AG04450 (cell line): Measurements from ENCODE around the gene LRRC51. TPM values are rescaled to one million over a fixed set of nuclear protein-coding genes. Genes with fewer than 3 reads are reported as not detected.
A peak's percentile ranks its signal among the peaks of the same experiment; 100 is the strongest.
"Not testable (repeated sequence)": the region's sequence is repeated elsewhere in the genome, so short reads cannot be mapped to it uniquely, and the experiment has no call there.

ENCODE experiments used
- CTCF ChIA-PET: fragments of 300-600, 350-600 bp; formaldehyde crosslinking; extraction: SDS; loops from one replicate; lab custom pipeline; 2022; ENCODE audit warnings: antibody characterized with exemption, inconsistent platforms; lab: Charles Lee
- POLR2A ChIA-PET: fragments of 350-600 bp; formaldehyde crosslinking; extraction: SDS; loops from one replicate; lab custom pipeline; 2021; ENCODE audit warnings: antibody characterized with exemption, inconsistent platforms; lab: Yijun Ruan, JAX
- DNase-seq: peaks from one replicate; pipeline ENCODE4 v3.0.0-alpha.2; 2011; ENCODE audit warnings: low read depth, low spot score
- H3K27ac ChIP-seq: one replicate; pipeline ENCODE4 v1.5.1; 2012; ENCODE audit warnings: low read depth, low read length, control low read depth
- H3K27me3 ChIP-seq: one replicate; pipeline ENCODE4 v1.6.0; 2012; ENCODE audit warnings: low read length; ENCODE audit not compliant: control insufficient read depth, insufficient read depth
- H3K4me3 ChIP-seq: 2 replicates; pipeline ENCODE4 v1.5.1; 2011; ENCODE audit warnings: mild to moderate bottlenecking, low read depth, low read length, control low read depth
- H3K9me3 ChIP-seq: 2 replicates; pipeline ENCODE4 v1.5.1; 2012; ENCODE audit warnings: low read length; ENCODE audit not compliant: control insufficient read depth, insufficient read depth
- polyA plus RNA-seq: library from polyadenylated mRNA; depleted of rRNA; stranded (reverse); fragments of >200 nt; gene quantifications from 2 replicates; pipeline ENCODE4 v1.2.3, GENCODE V29; 2011
- TF ChIP-seq, protein P1 (sequence below): IDR thresholded peaks from 2 replicates; pipeline ENCODE4 v1.5.1; 2011; ENCODE audit warnings: low read depth, low read length, control low read depth, inconsistent platforms

LRRC51 gene
- polyA plus RNA-seq, 1 experiment: 8.6 TPM

DNA sequence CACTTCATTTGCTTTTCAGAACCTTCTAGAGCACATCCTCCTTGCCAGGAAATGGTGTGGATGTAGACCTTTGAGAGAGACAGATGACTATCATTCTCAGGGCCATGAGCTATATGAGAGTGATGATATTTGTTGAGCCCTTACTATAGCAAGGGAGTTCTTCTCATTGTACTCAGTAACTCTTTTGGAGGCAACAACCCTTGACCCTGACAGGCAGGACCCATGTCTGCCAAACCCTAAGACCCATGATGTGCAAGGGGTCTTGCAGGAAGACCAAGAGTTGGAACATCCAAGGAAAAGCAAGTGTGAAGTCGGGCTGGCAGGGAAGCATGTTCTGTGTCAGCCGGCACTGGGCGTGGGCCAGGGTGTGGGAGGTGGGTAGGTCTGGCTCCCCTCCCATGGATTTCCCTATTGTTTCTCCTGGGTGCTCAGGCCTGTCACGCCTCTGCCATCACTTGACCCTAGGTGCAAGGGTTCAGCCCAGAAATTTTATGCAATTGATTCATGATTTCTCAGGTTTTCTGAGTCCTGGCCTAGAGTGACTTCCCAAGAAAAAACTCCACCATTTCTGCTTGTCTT lies 56.1 kb downstream of the LRRC51 start:
- Histone ChIP-seq H3K9me3 (peaks cover 9% of the 10 kb centered on the region), H3K27me3 (peaks cover 3% of the 10 kb centered on the region), H3K4me3 (no peak overlapping the region), H3K27ac (no peak overlapping the region)
- TF ChIP-seq, protein P1, sequence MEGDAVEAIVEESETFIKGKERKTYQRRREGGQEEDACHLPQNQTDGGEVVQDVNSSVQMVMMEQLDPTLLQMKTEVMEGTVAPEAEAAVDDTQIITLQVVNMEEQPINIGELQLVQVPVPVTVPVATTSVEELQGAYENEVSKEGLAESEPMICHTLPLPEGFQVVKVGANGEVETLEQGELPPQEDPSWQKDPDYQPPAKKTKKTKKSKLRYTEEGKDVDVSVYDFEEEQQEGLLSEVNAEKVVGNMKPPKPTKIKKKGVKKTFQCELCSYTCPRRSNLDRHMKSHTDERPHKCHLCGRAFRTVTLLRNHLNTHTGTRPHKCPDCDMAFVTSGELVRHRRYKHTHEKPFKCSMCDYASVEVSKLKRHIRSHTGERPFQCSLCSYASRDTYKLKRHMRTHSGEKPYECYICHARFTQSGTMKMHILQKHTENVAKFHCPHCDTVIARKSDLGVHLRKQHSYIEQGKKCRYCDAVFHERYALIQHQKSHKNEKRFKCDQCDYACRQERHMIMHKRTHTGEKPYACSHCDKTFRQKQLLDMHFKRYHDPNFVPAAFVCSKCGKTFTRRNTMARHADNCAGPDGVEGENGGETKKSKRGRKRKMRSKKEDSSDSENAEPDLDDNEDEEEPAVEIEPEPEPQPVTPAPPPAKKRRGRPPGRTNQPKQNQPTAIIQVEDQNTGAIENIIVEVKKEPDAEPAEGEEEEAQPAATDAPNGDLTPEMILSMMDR: no peak
- CTCF ChIA-PET: interaction anchor here (1.0 to 1.6 kb wide), 2 partner anchors 46 kb away, joined by 3 to 4 read pairs; no protein-coding TSS in a partner anchor
- DNase-seq: no peak
- POLR2A ChIA-PET: no interaction called here

GRCh38 chr11:72138821-72139390 lies 58.3 kb downstream of the LRRC51 start:
- Histone ChIP-seq H3K4me3 (no peak overlapping the region), H3K27ac (no peak overlapping the region), H3K27me3 (no peaks in the 10 kb centered on the region), H3K9me3 (peaks cover 9% of the 10 kb centered on the region)
- ChIA-PET CTCF (no interaction called here), POLR2A (interaction anchor here (0.6 kb wide), 1 partner anchor 19 kb away, joined by 3 read pairs; no protein-coding TSS in a partner anchor)
- DNase-seq: no peak
- TF ChIP-seq, protein P1: no peak

DNA sequence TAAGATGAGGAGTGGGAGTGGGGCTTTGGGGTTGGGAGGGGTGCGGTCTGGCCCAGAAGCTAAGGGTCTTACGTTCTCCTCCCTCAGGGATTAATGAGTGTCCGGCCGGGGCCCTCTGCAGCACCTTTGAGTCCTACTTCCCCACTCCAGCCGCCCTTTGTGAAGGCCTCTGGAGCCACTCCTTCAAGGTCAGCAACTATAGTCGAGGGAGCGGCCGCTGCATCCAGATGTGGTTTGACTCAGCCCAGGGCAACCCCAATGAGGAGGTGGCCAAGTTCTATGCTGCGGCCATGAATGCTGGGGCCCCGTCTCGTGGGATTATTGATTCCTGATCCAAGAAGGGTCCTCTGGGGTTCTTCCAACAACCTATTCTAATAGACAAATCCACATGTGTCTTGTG lies 58.9 kb downstream of the LRRC51 start:
- Histone ChIP-seq H3K4me3 (no peak overlapping the region), H3K27ac (no peak overlapping the region), H3K27me3 (no peaks in the 10 kb centered on the region), H3K9me3 (peaks cover 9% of the 10 kb centered on the region)
- ChIA-PET CTCF (no interaction called here), POLR2A (interaction anchor here (0.6 kb wide), 2 partner anchors 19 to 66 kb away, joined by 3 to 7 read pairs; no protein-coding TSS in a partner anchor)
- TF ChIP-seq, protein P1: no peak
- DNase-seq: no peak

DNA sequence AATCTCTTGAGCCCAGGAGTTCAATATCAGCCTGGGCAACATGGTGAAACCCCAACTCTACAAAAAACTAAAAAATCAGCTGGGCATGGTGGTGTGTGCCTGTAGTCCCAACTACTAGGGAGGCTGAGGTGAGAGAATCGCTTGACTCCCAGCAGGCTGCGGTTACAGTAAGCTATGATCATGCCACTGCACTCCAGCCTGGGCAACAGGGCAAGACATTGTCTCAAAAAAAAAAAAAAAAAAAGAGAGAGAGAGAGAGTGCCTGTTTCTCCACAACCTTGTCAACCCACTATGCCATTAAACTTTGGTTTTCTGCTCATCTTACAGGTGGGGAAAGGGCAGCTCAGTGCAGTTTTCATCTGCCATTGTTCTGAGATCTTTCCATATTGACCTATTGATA lies 60.0 kb downstream of the LRRC51 start:
- peak overlapping the region; percentile 80 for H3K27ac ChIP-seq
- ChIA-PET CTCF (interaction anchor here (0.6 to 1.6 kb wide), 4 partner anchors 21 to 290 kb away, joined by 3 to 8 read pairs (median 4); no protein-coding TSS in a partner anchor), POLR2A (interaction anchor here (0.7 to 1.1 kb wide), 2 partner anchors 28 to 50 kb away, joined by 3 read pairs; partner anchors contain the start of gene ANAPC15)
- TF ChIP-seq, protein P1: no peak
- H3K27me3 ChIP-seq: no peaks in the 10 kb centered on the region
- H3K9me3 ChIP-seq: peaks cover 9% of the 10 kb centered on the region
- H3K4me3 ChIP-seq: no peak overlapping the region
- no peak for DNase-seq

DNA sequence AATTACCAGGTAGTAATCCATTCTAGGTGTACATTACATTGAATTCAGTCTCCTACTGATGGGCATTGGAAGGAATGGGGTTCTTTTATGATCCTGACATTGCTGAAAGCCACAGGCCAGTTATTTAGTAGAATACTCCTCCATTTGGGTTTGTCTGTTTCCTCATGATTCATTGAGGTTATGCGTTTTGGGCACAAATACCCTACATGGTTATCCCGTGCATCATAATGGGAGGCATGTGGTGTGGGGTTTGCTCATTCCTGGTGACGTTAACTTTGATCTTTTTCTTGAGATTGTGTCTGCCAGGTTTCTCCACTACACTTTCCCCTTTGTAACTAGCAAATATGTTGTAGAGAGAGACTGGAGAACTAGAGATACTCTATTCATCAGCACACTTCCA lies 60.4 kb downstream of the LRRC51 start:
- ChIA-PET CTCF (interaction anchor here (0.6 to 1.6 kb wide), 4 partner anchors 22 to 306 kb away, joined by 3 to 8 read pairs (median 4); no protein-coding TSS in a partner anchor), POLR2A (interaction anchor here (1.1 kb wide), 1 partner anchor 29 kb away, joined by 3 read pairs; the partner anchor contains the start of gene ANAPC15)
- H3K4me3 ChIP-seq: no peak overlapping the region
- H3K27me3 ChIP-seq: no peaks in the 10 kb centered on the region
- H3K9me3 ChIP-seq: peaks cover 7% of the 10 kb centered on the region
- TF ChIP-seq, protein P1: no peak
- H3K27ac ChIP-seq: peak overlapping the region; percentile 80
- DNase-seq: peak; percentile 69

DNA sequence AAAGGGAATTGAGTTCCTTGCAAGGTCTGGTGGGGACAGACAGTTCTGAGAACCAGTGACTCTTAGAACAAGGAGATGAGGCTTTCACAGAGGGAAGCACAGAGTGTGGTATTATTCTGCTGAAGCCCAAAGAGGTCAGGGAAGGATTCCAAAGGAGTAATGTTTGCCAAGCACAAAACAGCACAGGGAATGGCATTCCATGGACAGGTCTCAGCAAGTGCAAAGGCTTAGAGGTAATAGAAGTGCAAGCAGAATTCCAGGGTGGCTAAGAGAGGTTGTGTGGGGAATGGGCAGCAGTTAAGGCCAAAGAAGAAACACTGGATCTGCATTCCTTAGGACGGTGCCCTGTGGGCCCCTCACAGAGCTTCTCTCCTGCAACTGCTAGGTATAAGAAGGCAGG lies 61.4 kb downstream of the LRRC51 start:
- not testable (repeated sequence) for H3K9me3 ChIP-seq, H3K27me3 ChIP-seq, DNase-seq, H3K27ac ChIP-seq, H3K4me3 ChIP-seq
- ChIA-PET CTCF (interaction anchor here (1.6 to 2.8 kb wide), 3 partner anchors 33 to 289 kb away, joined by 4 to 8 read pairs (median 8); no protein-coding TSS in a partner anchor), POLR2A (interaction anchor here (1.1 kb wide), 1 partner anchor 30 kb away, joined by 3 read pairs; the partner anchor contains the start of gene ANAPC15)

GRCh38 chr11:72142543-72142942 lies 61.9 kb downstream of the LRRC51 start:
- POLR2A ChIA-PET, H3K27me3 ChIP-seq, H3K4me3 ChIP-seq, H3K9me3 ChIP-seq, H3K27ac ChIP-seq, DNase-seq: not testable (repeated sequence)
- CTCF ChIA-PET: interaction anchor here (1.9 to 2.8 kb wide), 2 partner anchors 34 to 103 kb away, joined by 8 to 11 read pairs; no protein-coding TSS in a partner anchor
